Epithelial cell of prostate (primary cell): ENCODE results near the gene PPIC.

Source experiments
- DNase-seq: peaks from one replicate; pipeline ENCODE4 v3.0.0-alpha.2; 2011; ENCODE audit warnings: low read depth, low spot score
- H3K27ac ChIP-seq: fragments of 450-650 bp; 2 replicates; pipeline ENCODE4 v1.5.1; 2017; ENCODE audit warnings: mild to moderate bottlenecking

PPIC gene

GRCh38 chr5:123036391-123037103, at the start of gene PPIC:
Gene PPIC (minus strand): TSS chr5:123036725. CDS start chr5:123036625, 100 bp downstream.
- DNase-seq, result no peak
- H3K27ac ChIP-seq, result peak within 1 kb of the TSS; percentile 83

DNA sequence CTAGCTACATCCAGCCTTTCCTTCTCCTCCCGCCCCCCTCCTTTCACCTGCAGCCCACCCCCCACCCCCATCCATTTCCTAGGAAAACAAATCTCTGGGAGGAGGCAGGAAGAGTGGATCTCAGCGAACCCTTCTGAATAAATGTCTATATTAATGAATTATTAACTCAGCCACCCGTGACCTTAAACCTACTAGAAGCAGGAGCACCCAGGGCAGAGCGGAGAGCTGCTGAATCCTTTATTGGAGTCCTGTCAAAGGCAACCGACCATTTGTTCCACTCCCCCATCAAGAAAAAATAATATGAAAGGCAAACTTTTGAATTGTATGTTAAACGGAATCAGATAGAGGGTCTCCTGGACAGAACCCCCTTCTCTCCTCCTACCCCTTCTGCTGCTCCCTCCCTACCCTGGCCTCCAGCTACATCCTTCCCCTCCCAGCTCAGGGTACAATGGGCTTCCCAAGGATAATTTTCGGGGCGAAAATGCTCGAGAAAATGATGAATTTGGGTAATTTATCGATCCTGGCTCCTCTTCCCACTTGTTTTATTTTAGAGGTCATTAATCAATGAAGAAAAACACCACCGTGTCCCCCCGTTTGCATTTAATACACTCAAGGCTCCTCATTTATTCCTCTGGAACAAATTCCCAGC, 49.2 kb upstream of the PPIC start:
- H3K27ac ChIP-seq, result no peak overlapping the region
- DNase-seq, result no peak

DNA sequence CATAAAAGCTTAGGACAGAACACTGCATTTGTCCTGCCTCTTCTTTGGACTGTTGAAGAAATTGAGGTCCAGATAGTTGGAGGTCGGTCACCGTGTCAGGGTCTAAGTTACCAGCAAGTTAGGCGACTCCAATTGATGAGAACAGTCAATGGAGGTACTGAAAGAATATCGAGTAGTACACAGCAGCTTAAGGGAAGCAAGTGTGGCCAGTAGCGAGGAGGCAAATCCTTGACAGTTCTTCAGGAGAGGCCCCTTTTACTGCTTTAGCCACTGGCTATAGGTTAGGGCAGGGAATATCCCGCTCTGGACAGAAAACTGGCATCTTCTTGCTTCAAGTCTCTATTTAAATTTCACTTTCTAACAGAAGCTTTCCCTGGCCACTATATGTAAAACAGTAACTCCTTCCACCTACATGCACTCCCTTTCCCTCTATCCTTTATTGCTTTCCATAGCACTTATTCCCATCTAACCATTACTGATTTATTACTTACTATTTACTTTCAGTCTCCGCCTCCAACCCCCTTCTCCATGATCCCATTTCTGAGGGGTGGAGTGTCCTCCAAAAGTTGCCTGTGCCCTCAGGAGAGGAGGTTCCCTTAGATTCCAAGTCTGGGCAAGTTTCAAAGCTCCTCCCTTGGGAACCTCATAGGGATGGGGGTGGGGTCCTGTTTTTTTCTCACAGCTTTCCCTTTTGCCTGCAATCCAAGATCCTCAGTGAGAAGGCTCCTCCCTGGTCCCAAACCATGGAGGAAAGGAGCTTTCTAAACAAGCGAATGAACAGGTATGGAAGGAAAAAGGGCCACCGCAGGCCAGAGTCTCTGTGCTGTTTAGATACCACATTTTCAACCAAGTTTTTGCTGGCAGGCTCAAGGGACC, 48.4 kb upstream of the PPIC start:
- no peak for DNase-seq
- H3K27ac ChIP-seq, result no peak overlapping the region

DNA sequence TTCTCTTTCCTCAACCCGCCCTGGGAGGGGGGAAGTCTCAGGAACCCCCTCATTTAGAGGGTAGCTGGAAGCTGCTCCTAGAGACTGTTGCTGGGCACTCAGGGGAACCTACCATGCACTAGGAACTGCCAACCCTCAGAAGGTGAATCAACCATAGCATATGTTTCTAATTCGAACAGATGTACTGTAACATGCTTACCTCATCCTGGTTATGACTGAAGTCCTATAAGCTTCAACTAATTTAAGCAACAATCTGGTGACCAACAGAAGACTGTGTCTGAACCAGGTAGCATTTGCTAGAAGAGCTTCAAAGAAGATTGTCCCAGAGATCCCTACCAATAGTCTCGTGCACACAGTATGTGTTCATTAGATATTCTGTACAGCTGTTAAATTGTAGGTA, 46.8 kb upstream of the PPIC start:
- H3K27ac ChIP-seq, result no peak overlapping the region
- no peak for DNase-seq

- H3K27ac ChIP-seq, result no peak overlapping the region
- no peak for DNase-seq
Observed at GRCh38 chr5:123080215-123080614, 43.7 kb upstream of the PPIC start.

- H3K27ac ChIP-seq, result no peak overlapping the region
- DNase-seq, result no peak
Observed at GRCh38 chr5:123075521-123076163, 39.1 kb upstream of the PPIC start.

DNA sequence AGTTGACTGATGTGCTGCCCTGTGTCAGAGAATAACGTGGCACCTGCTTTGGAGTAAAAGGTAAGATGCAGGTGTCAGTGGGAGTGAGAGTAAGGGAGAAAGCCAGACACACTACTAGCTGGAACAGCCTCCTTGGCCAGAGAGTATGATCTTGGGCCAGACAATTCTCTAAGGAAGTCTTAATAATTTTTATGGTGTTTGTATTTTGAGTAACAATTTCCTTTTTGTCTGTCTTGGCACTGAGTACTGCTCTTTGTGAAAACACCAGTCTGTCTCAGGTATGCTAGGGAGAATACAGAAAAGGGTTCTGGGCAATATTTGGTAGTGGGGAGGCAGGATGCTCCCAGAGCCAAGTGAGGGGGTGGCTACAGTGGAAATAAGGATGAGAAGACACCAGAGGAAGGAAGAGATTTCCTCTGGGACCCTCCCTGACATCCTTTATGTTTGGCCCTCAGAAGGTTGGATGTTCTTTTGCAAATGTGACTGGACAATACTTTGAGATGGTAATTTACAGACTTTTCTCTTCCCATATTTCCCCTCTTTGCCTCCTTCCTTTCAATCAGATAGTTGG, 31.9 kb upstream of the PPIC start:
- no peak for DNase-seq
- no peak overlapping the region for H3K27ac ChIP-seq

GRCh38 chr5:123066016-123066415, 29.5 kb upstream of the PPIC start:
- no peak for DNase-seq
- H3K27ac ChIP-seq, result no peak overlapping the region

- no peak overlapping the region for H3K27ac ChIP-seq
- DNase-seq, result no peak
Observed at GRCh38 chr5:123059455-123059854, 22.9 kb upstream of the PPIC start.

DNA sequence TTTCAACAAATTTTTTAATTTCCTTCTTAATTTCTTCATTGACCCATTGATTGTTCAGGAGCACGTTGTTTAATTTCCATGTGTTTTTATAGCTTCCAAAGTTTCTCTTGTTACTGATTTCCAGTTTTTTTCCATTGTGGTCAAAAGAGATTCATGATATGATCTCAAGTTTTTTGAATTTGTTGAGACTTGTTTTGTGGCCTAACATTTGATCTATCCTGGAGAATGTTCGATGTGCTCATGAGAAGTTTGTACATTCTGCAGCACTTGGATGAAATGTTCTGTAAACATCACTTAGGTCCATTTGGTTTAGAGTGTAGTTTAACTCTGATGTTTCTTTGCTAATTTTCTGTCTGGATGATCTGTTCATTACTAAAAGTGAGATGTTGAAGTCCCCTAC, 14.7 kb upstream of the PPIC start:
- DNase-seq, result no peak
- H3K27ac ChIP-seq, result no peak overlapping the region

DNA sequence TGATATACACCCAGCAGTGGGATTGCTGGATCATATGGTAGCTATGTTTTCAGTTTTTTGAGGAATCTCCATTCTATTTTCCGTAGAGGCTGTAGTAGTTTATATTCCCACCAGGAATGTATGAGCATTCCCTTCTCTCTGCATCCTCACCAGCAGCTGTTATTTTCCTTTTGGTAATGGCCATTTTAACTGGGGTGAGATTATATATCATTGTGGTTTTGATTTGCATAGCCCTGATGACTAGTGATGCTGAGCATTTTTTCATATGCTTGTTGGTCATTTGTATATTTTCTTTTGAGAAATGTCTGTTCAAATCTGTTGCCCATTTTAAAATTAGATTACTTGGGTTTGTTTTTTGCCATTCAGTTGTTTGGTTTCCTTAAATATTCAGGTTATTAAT, 11.2 kb upstream of the PPIC start:
- no peak for DNase-seq

DNA sequence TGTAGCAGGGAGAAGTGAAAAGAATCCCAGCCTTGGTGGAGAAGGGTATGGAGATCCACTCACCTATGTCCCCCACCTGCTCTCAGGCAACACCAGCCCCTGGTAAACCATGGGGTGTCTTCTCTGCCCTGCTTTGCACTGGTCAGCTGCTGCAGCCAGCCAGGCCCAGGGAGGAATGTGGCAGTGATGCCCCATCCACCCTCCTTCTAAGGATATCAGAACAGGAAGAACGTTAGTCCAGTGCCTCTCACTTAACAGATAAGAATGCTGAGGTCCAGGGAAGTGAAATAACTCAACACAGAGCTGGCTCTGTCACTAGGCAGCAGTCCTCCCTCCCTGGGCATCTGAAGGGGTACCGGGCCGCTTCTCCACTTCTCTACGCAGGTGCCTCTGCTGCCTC, 9.7 kb upstream of the PPIC start:
- H3K27ac ChIP-seq, result no peak overlapping the region
- DNase-seq, result no peak

More for the DNA sequence above, 11.2 kb upstream of the PPIC start:
- H3K27ac ChIP-seq, result no peak overlapping the region

DNA sequence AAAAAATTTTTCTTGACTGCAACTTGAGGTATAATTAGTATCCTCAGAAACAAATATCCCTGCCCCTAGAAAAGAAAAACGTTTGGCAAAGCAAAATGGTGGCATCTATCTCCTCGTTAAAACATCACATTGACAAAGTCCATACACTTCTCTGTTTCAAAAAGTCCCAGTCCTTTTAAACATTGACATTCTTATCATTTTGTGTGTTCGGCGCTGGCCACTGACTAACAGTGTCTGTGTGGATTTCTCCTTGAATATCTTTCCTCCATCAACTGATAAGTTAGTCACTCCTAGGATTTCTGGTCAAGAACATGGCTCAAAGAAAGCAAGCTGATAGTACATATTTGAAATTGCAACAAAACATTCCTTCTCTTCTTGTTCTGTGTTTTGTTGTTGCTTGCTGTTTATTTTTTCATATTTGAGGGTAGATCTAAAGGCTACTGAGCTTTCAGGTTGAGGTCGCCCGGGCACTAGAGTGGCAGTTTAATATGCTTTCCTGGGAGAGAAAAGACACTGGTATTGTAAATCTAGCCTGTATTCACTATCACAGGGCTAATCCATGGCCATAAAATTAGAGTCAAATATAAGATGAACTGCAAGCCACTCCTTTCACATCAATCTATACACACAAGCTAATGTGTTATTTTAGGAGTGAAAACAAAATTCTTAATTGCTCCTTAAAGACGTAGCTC, 8.5 kb upstream of the PPIC start:
- no peak overlapping the region for H3K27ac ChIP-seq
- no peak for DNase-seq

DNA sequence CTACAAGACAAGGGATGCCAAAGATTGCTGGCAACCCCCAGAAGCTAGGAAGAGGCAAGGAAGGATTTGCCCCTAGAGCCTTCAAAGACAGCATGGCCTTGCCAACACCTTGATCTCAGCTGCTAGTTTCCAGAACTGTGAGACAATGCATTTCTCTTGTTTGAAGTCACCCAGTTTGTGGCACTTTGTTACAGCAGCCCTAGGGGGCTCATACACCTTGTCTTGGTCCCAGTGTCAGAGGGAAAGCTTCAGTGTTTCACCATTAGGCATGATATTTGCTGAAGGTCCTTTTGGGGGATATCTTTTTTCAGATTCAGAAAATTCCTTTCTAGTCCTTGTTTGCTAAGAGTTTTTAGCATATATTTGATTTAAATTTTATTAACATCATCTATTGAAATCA, 3.1 kb upstream of the PPIC start:
- DNase-seq, result no peak
- no peak overlapping the region for H3K27ac ChIP-seq

DNA sequence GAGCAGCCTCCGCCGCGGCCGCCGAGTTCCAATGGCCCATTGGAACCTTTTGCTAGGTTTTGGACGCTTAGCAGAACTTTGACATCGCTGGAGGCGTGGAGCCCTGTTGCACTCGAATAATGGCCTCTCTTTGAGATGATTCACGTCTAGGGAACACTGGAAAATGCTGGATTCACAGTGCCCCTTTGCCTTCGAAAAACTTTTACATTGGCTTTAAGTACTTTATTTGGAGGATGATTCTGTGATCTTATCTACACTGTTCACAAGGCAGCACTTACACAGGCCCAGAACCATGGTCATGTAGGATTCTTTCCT, 536 bp upstream of the PPIC start:
- peak overlapping the region; percentile 83 for H3K27ac ChIP-seq
- DNase-seq, result no peak

GRCh38 chr5:123035918-123036390, 571 bp downstream of the PPIC start:
- DNase-seq, result no peak
- peak overlapping the region; percentile 83 for H3K27ac ChIP-seq

DNA sequence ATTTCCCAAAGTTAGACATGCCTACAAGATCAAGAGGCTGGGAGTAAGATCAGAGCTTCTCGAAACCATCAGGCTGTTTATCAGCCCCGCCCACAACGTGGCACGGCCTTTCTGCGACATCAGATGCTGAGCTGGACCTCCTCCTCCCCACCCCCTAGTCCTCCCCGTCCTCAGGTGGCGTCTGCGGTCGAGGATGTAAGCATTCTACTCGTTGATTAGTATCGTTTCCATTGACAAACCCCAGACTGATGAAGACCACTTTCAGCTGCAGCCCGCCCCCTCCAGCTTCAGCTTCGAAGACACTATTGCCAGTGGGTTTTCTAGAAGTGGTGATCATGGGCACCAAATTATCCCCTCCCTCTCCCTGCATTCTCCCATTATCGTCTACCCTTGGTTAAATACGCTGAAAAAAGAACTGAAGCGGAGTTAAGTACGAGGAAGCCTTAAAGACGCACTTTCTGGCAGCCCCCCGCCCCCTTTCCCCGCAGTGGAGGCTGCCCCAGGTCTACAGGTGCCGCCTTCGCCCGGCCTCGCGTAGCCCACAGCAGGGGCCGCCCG, 1.1 kb downstream of the PPIC start:
- H3K27ac ChIP-seq, result peak overlapping the region; percentile 83
- DNase-seq, result no peak

DNA sequence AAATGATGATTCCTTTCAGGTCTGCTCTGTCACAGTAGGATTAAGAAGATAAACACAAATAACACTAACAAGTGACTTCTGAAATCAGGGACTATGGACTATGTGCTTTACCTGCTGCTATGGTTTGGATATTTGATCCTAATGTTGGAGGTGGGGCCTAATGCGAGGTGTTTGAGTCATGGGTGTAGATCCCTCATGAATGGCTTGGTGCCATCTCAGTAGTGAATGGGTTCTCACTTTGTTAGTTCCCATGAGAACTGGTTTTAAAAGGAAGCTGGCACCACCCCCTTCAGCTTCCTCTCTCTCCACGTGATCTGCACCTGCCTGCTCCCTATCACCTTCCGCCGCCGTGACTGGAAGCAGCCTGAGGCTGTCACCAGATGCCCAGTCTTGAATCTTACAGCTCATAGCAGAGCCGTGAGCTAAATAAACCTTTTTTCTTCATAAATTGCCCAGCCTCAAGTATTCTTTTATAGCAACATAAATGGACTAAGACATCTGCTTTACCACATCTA, 3.3 kb downstream of the PPIC start:
- no peak overlapping the region for H3K27ac ChIP-seq
- no peak for DNase-seq

DNA sequence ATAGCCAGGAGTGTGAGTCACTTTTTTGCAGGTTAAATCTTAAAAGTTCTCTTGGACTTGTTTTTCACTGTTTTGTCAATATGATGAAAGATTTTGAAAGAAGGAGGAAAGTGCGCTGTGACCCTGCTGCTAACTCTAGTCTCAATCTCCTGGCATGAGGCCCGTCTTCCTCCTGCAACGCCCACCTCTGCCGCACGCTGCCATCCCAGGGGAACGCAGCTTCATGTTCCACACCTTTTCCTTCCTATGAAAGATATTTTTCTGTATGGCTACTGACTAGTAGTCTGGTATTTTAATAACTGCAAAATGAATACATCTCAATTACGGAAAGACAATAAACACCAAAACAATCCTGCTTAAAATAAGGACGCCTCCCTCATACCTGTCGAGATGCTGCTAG, 8.3 kb downstream of the PPIC start:
- H3K27ac ChIP-seq, result no peak overlapping the region
- no peak for DNase-seq
